Measurements from ENCODE around the gene DONSON. TPM values are rescaled to one million over a fixed set of nuclear protein-coding genes. Genes with fewer than 3 reads are reported as not detected.
A peak's percentile ranks its signal among the peaks of the same experiment; 100 is the strongest.

Gene DONSON
- total and polyA plus RNA-seq, 2 of the 8 experiments (the other 6 are each of a cell fraction or from before 2014, with no cell fraction given) = 21.9 to 32.5 TPM

- Histone ChIP-seq H3K27me3 (replicated peaks in 1 of 4; ENCODE audit: control insufficient read depth in 3 of 4, extremely low read depth in 1 of 4, insufficient read depth in 3 of 4, low read length in 3 of 4) (no peaks in the 10 kb centered on the region), H3K4me1 (replicated peaks in 1 of 4; ENCODE audit: control insufficient read depth in 3 of 4, insufficient read depth in 4 of 4, low read length in 3 of 4) (no peaks in the 10 kb centered on the region), H3K9me3 (ENCODE audit: insufficient read depth in 2 of 2, low read depth in 1 of 2, low read length in 1 of 2) (no peaks in the 10 kb centered on the region), H2BK12ac (ENCODE audit: low read depth, low read length) (no peak overlapping the region), H3K79me1 (ENCODE audit: low read depth, low read length) (peaks cover 16% of the 10 kb centered on the region), H3K4me3 (ENCODE audit: extremely low read depth in 1 of 4, insufficient read depth in 2 of 4, low read depth in 3 of 4, low read length in 4 of 4) (no peak overlapping the region), H2AFZ (ENCODE audit: low read length) (no peak overlapping the region), H2BK5ac (ENCODE audit: low read depth, low read length) (no peak overlapping the region), H2BK15ac (ENCODE audit: low read length) (no peak overlapping the region), H3K4me2 (ENCODE audit: insufficient read depth in 1 of 2, low read depth in 2 of 2, low read length in 2 of 2) (no peak overlapping the region), H3K79me2 (ENCODE audit: control insufficient read depth in 1 of 2, insufficient read depth in 2 of 2, low read length in 2 of 2) (peaks cover 54 to 96% of the 10 kb centered on the region in 2 experiments), H3K18ac (ENCODE audit: extremely low read depth, low read length) (no peak overlapping the region), H3K14ac (ENCODE audit: insufficient read length) (no peak overlapping the region), H3K9ac (replicated peaks in 1 of 4; ENCODE audit: extremely low read depth in 1 of 4, low read depth in 3 of 4, low read length in 3 of 4) (no peak overlapping the region), H3K23me2 (ENCODE audit: low read depth, low read length) (no peaks in the 10 kb centered on the region), H4K91ac (replicated peaks; ENCODE audit: insufficient read length, low read length) (no peak overlapping the region), H3K56ac (replicated peaks; ENCODE audit: insufficient read length, low read depth, low read length) (no peak overlapping the region), H4K5ac (ENCODE audit: insufficient read length, low read depth, low read length) (no peak overlapping the region), H3K23ac (ENCODE audit: insufficient read length) (no peak overlapping the region), H4K20me1 (replicated peaks in 1 of 2; ENCODE audit: control insufficient read depth in 1 of 2, insufficient read depth in 2 of 2, low read length in 2 of 2) (peaks cover 32 to 44% of the 10 kb centered on the region in 2 experiments), H3K4ac (replicated peaks; ENCODE audit: insufficient read length, low read depth, low read length) (no peak overlapping the region), H3K27ac (ENCODE audit: low read depth, low read length) (no peak overlapping the region), H2BK120ac (replicated peaks; ENCODE audit: low read depth, low read length) (no peak overlapping the region), H3K36me3 (ENCODE audit: control insufficient read depth in 2 of 4, insufficient read depth in 4 of 4, low read length in 3 of 4) (peaks cover 51 to 96% (median 73%) of the 10 kb centered on the region in 4 experiments), H2AK5ac (ENCODE audit: low read depth, low read length) (no peak overlapping the region), H4K8ac (ENCODE audit: extremely low read depth, insufficient read depth, low read length) (no peak overlapping the region), H2BK20ac (ENCODE audit: low read length) (no peak overlapping the region)
- ChIA-PET CTCF (ENCODE audit: partially characterized antibody) (interaction anchor here (1.6 kb wide), 1 partner anchor 9 kb away, joined by 3 read pairs; the partner anchor contains the start of gene SON), POLR2A (ENCODE audit: partially characterized antibody) (interaction anchor here (0.6 to 3.0 kb wide), 16 partner anchors 9 to 55 kb away, joined by 3 to 25 read pairs (median 3); partner anchors contain the start of genes DONSON, GART and SON)
- DNase-seq (ENCODE audit: low read depth in 1 of 2, low spot score in 2 of 2) (no peak), FAIRE-seq (no peak)
- 94% methylated on average over 2 of the region's 2 CpGs; no CpG with 5 or more reads in 1 of the 2 experiments for WGBS, 2 experiments (ENCODE audit: extremely low coverage in 1 of 2, insufficient coverage in 1 of 2, insufficient read length in 1 of 2, insufficient replicate concordance in 2 of 2, low coverage in 1 of 2, low lambda C conversion rate in 2 of 2, missing lambda C conversion rate in 1 of 2)
- TF ChIP-seq BRCA1 (IDR thresholded peaks at IDR 0.05; ENCODE audit: low read depth, low read length) (no peak), POLR2A (IDR thresholded peaks at IDR 0.05; ENCODE audit: control extremely low read depth in 1 of 2, low read depth in 2 of 2, low read length in 2 of 2) (peak; percentile 4 to 28; a peak in 1 of 3 replicates)
Measured at GRCh38 chr21:33551664-33552063, 36.8 kb downstream of the DONSON start.
